Transverse colon (tissue), 4 donors: Measurements from ENCODE around the gene ALS2.

Experiments
- POLR2A ChIP-seq: fragments of 450-650 bp; IDR thresholded peaks from one replicate; pipeline ENCODE4 v1.6.1; 2016; ENCODE audit warnings: antibody characterized with exemption, mild to moderate bottlenecking, moderate library complexity
- POLR2AphosphoS5 ChIP-seq, 3 donors: sonication (generic); formaldehyde crosslinking; IDR thresholded peaks; one replicate each; pipeline ENCODE4 v1.6.1; 2016; ENCODE audit warnings: antibody characterized with exemption in 3 of 3
- TF ChIP-seq, protein P1 (sequence below), 5 experiments: fragments of 200-600 bp in 3 of 5; fragments of 450-650 bp in 2 of 5; sonication (generic) in 3 of 5; IDR thresholded peaks; 1 replicate in 2 of 5; 2 replicates in 3 of 5; pipeline ENCODE4 v1.5.1; 2016 to 2017; ENCODE audit warnings: antibody characterized with exemption in 5 of 5, inconsistent platforms in 3 of 5, mild to moderate bottlenecking in 2 of 5, moderate library complexity in 1 of 5

DNA sequence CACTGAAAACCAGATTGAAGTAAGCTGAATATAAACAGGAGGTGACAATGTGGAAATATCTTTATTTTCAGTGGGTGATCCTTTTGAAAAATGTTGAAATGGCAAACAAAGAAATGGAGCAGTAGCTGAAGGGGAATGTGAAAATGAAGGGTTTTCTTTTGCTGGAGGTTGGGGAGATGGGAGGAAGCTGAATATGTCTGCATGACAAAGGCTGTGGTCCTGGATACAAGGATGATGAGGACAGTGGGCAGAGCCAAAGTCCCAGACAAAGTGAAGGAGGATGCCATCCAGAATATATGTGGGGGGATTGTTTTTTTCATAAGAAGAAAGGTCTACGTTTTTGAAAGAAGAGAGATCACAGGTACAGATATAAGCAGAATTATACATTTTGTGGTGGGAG is 6.7 kb downstream of the ALS2 start:
- TF ChIP-seq, protein P1, sequence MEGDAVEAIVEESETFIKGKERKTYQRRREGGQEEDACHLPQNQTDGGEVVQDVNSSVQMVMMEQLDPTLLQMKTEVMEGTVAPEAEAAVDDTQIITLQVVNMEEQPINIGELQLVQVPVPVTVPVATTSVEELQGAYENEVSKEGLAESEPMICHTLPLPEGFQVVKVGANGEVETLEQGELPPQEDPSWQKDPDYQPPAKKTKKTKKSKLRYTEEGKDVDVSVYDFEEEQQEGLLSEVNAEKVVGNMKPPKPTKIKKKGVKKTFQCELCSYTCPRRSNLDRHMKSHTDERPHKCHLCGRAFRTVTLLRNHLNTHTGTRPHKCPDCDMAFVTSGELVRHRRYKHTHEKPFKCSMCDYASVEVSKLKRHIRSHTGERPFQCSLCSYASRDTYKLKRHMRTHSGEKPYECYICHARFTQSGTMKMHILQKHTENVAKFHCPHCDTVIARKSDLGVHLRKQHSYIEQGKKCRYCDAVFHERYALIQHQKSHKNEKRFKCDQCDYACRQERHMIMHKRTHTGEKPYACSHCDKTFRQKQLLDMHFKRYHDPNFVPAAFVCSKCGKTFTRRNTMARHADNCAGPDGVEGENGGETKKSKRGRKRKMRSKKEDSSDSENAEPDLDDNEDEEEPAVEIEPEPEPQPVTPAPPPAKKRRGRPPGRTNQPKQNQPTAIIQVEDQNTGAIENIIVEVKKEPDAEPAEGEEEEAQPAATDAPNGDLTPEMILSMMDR (IDR thresholded peaks at IDR 0.05): no peak
- TF ChIP-seq POLR2A: no peak
- TF ChIP-seq POLR2AphosphoS5 (IDR thresholded peaks at IDR 0.05): no peak
